ENCODE measurements around the gene MOV10L1. TPM values are rescaled to one million over a fixed set of nuclear protein-coding genes. Genes with fewer than 3 reads are reported as not detected.

Gene MOV10L1
- total RNA-seq, 1 experiment from 2014 or later = not detected

GRCh38 chr22:50170453-50171318 lies 80.9 kb downstream of the MOV10L1 start, which contains the start of gene PANX2:
Gene PANX2, plus strand, starts transcription at chr22:50170731. Its CDS starts 0 bp downstream, at chr22:50170731.
- no peak for DNase-seq
- Histone ChIP-seq H3K9me3 (no peaks in the 10 kb centered on the region), H3K27me3 (peaks cover 2% of the 10 kb centered on the region; the same call in 1 of the 2 replicates), H3K36me3 (no peaks in the 10 kb centered on the region), H3K4me3 (peak within 1 kb of the TSS; percentile 29; the same call in 1 of the 2 replicates)

GRCh38 chr22:50171319-50171964 lies 81.6 kb downstream of the MOV10L1 start:
- H3K9me3 ChIP-seq = no peaks in the 10 kb centered on the region
- no peaks in the 10 kb centered on the region for H3K36me3 ChIP-seq
- no peak for DNase-seq
- no peak overlapping the region for H3K4me3 ChIP-seq
- H3K27me3 ChIP-seq = peaks cover 2% of the 10 kb centered on the region; the same call in 1 of the 2 replicates

GRCh38 chr22:50171965-50172421 lies 82.2 kb downstream of the MOV10L1 start:
- DNase-seq = no peak
- Histone ChIP-seq H3K4me3 (no peak overlapping the region), H3K27me3 (peaks cover 2% of the 10 kb centered on the region; the same call in 1 of the 2 replicates), H3K9me3 (no peaks in the 10 kb centered on the region), H3K36me3 (no peaks in the 10 kb centered on the region)

GRCh38 chr22:50173311-50173982 lies 83.6 kb downstream of the MOV10L1 start:
- no peak for DNase-seq
- Histone ChIP-seq H3K27me3 (peaks cover 2% of the 10 kb centered on the region; the same call in 1 of the 2 replicates), H3K4me3 (no peak overlapping the region), H3K36me3 (no peaks in the 10 kb centered on the region), H3K9me3 (no peaks in the 10 kb centered on the region)

- Histone ChIP-seq H3K9me3 (no peaks in the 10 kb centered on the region), H3K36me3 (no peaks in the 10 kb centered on the region), H3K27me3 (peaks cover under 1% of the 10 kb centered on the region; the same call in 1 of the 2 replicates), H3K4me3 (no peak overlapping the region)
- no peak for DNase-seq
These were observed 84.2 kb downstream of the MOV10L1 start for GRCh38 chr22:50173983-50174355.

- no peak for DNase-seq
- Histone ChIP-seq H3K27me3 (no peaks in the 10 kb centered on the region), H3K9me3 (no peaks in the 10 kb centered on the region), H3K4me3 (no peak overlapping the region), H3K36me3 (no peaks in the 10 kb centered on the region)
These were observed 84.8 kb downstream of the MOV10L1 start for GRCh38 chr22:50174382-50175190.

- Histone ChIP-seq H3K4me3 (no peak overlapping the region), H3K9me3 (no peaks in the 10 kb centered on the region), H3K36me3 (no peaks in the 10 kb centered on the region), H3K27me3 (no peaks in the 10 kb centered on the region)
- no peak for DNase-seq
These were observed 85.3 kb downstream of the MOV10L1 start for GRCh38 chr22:50175191-50175461.

- no peaks in the 10 kb centered on the region for H3K9me3 ChIP-seq
- DNase-seq = no peak
These were observed 86.4 kb downstream of the MOV10L1 start for GRCh38 chr22:50175921-50176849.

GRCh38 chr22:50176850-50177536 lies 87.2 kb downstream of the MOV10L1 start:
- Histone ChIP-seq H3K9me3 (no peaks in the 10 kb centered on the region), H3K27me3 (no peaks in the 10 kb centered on the region), H3K4me3 (no peak overlapping the region), H3K36me3 (no peaks in the 10 kb centered on the region)
- no peak for DNase-seq

More at GRCh38 chr22:50175921-50176849, 86.4 kb downstream of the MOV10L1 start:
- Histone ChIP-seq H3K4me3 (no peak overlapping the region), H3K36me3 (no peaks in the 10 kb centered on the region), H3K27me3 (no peaks in the 10 kb centered on the region)

- H3K4me3 ChIP-seq = no peak overlapping the region
- no peaks in the 10 kb centered on the region for H3K27me3 ChIP-seq
- H3K36me3 ChIP-seq = no peaks in the 10 kb centered on the region
- no peaks in the 10 kb centered on the region for H3K9me3 ChIP-seq
- no peak for DNase-seq
These were observed 88.0 kb downstream of the MOV10L1 start for GRCh38 chr22:50177537-50178470.

GRCh38 chr22:50178471-50178864 lies 88.7 kb downstream of the MOV10L1 start:
- Histone ChIP-seq H3K27me3 (no peaks in the 10 kb centered on the region), H3K4me3 (no peak overlapping the region), H3K36me3 (no peaks in the 10 kb centered on the region), H3K9me3 (no peaks in the 10 kb centered on the region)
- DNase-seq = no peak

- no peak for DNase-seq
- Histone ChIP-seq H3K36me3 (no peaks in the 10 kb centered on the region), H3K27me3 (no peaks in the 10 kb centered on the region), H3K9me3 (no peaks in the 10 kb centered on the region), H3K4me3 (no peak overlapping the region)
These were observed 89.4 kb downstream of the MOV10L1 start for GRCh38 chr22:50178871-50179869.

Measured in MG63 (cell line).